Activated CD4-positive, alpha-beta memory T cell treated with anti-CD3 and anti-CD28 coated beads for 36 hours (primary cell): ENCODE measurements around the gene TYK2. TPM values are rescaled to one million over a fixed set of nuclear protein-coding genes. Genes with fewer than 3 reads are reported as not detected.
"Not testable (repeated sequence)": the region's sequence is repeated elsewhere in the genome, so short reads cannot be mapped to it uniquely, and the experiment has no call there.

Experiments
- CTCF ChIA-PET: fragments of 350-600 bp; sonication (Branson Sonifier 250); formaldehyde crosslinking; loops from one replicate; lab custom pipeline; 2021; ENCODE audit warnings: antibody characterized with exemption, inconsistent platforms; lab: Charles Lee
- POLR2A ChIA-PET: fragments of 350-600 bp; sonication (Branson Sonifier 250); formaldehyde crosslinking; loops from one replicate; lab custom pipeline; 2021; ENCODE audit warnings: antibody characterized with exemption; lab: Charles Lee
- DNase-seq: peaks from one replicate; pipeline ENCODE4 v3.0.0-alpha.2; 2020
- H3K27ac Mint-ChIP-seq: one replicate; pipeline ENCODE4 v1.8.0; 2021; ENCODE audit warnings: mixed read lengths
- H3K27me3 Mint-ChIP-seq: one replicate; pipeline ENCODE4 v1.8.0; 2021; ENCODE audit warnings: mixed read lengths
- H3K36me3 Mint-ChIP-seq: one replicate; pipeline ENCODE4 v1.8.0; 2021; ENCODE audit warnings: mixed read lengths
- H3K4me1 Mint-ChIP-seq: one replicate; pipeline ENCODE4 v1.8.0; 2021; ENCODE audit warnings: low read depth, mixed read lengths
- H3K4me3 Mint-ChIP-seq: one replicate; pipeline ENCODE4 v1.8.0; 2021; ENCODE audit warnings: mild to moderate bottlenecking, mixed read lengths
- H3K9me3 Mint-ChIP-seq: one replicate; pipeline ENCODE4 v1.8.0; 2021; ENCODE audit warnings: mixed read lengths
- intact Hi-C: fragments of 100-400 bp; cut with micrococcal nuclease; formaldehyde crosslinking; loops from one replicate; pipeline ENCODE4 v1.15.1; 2023
- total RNA-seq, 2 experiments: library from RNA; stranded (reverse); gene quantifications; one replicate each; pipeline ENCODE4 v1.2.3, GENCODE V29; 2021

The TYK2 gene
- total RNA-seq, 2 experiments from 2014 or later = 168 to 186 TPM

- Mint-ChIP-seq H3K4me3 (no peak overlapping the region), H3K27ac (no peak overlapping the region), H3K27me3 (no peaks in the 10 kb centered on the region), H3K36me3 (peaks cover 39% of the 10 kb centered on the region), H3K4me1 (no peaks in the 10 kb centered on the region), H3K9me3 (no peaks in the 10 kb centered on the region)
- DNase-seq = no peak
- POLR2A ChIA-PET = no interaction called here
- CTCF ChIA-PET = interaction anchor here (0.6 to 1.1 kb wide), 2 partner anchors 36 to 182 kb away, joined by 3 to 5 read pairs; no protein-coding TSS in a partner anchor
- intact Hi-C loops = no loop called here
These were observed 27.4 kb downstream of the TYK2 start for GRCh38 chr19:10352764-10353671.

DNA sequence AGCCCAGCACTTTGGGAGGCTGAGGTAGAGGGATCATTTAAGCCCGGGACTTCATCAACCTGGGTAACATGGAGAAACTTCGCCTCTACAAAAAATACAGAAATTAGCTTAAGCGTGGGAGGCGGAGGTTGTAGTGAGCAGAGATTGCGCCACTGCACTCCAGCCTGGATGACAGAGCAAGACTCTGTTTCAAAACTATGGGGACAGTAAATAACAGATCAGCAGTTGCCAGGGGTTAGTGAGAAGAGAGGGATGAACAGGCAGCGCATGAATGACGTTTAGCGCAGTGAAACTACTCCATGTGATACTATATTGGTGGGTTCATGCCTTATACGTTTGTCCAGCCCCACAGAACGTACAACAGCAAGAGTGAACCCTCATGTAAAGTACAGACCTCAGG lies 33.9 kb downstream of the TYK2 start:
- H3K27ac Mint-ChIP-seq = no peak overlapping the region
- DNase-seq = no peak
- H3K4me1 Mint-ChIP-seq = no peaks in the 10 kb centered on the region
- CTCF ChIA-PET = no interaction called here
- H3K4me3 Mint-ChIP-seq = no peak overlapping the region
- H3K36me3 Mint-ChIP-seq = peaks cover 8% of the 10 kb centered on the region
- H3K27me3 Mint-ChIP-seq = no peaks in the 10 kb centered on the region
- POLR2A ChIA-PET = no interaction called here
- no peaks in the 10 kb centered on the region for H3K9me3 Mint-ChIP-seq
- intact Hi-C loops = no loop called here

DNA sequence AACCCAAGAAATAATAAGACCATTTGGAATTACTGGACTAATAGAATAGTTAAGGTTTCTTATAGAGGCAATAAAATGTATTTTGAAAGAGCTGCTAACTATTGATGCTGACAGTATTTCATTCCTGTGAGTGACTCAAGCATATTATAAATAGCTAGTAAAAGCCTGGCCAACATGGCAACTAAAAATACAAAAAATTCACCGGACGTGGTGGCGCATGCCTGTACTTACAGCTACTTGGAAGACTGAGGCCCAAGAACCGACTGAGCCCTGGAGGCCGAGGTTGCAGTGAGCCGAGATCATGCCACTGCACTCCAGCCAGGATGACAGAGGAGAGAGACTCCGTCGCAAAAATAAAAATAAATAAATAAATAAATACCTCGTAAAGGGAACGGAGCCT lies 35.6 kb downstream of the TYK2 start:
- CTCF ChIA-PET = no interaction called here
- H3K4me1 Mint-ChIP-seq = peaks cover 9% of the 10 kb centered on the region
- H3K4me3 Mint-ChIP-seq = no peak overlapping the region
- intact Hi-C loops = no loop called here
- POLR2A ChIA-PET = interaction anchor here (1.2 kb wide), 1 partner anchor 11 kb away, joined by 3 read pairs; no protein-coding TSS in a partner anchor
- H3K36me3 Mint-ChIP-seq = no peaks in the 10 kb centered on the region
- no peaks in the 10 kb centered on the region for H3K27me3 Mint-ChIP-seq
- H3K27ac Mint-ChIP-seq = no peak overlapping the region
- no peak for DNase-seq
- H3K9me3 Mint-ChIP-seq = no peaks in the 10 kb centered on the region

DNA sequence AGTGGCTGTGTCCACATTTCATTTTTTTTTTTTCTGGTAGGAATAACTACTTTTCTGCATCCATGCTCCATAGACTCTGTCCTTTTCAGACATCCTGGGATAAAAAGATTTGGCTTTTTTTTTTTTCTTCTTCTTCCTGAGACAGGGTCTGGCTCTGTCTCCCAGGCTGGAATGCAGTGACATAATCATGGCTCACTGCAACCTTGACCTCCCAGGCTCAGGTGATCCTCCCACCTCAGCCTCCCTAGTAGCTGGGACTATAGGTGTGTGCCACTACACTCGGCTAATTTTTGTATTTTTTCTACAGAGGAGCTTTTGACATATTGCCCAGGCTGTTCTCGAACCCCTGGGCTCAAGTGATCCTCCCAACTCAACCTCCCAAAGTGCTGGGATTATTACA lies 36.9 kb downstream of the TYK2 start:
- CTCF ChIA-PET = interaction anchor here (0.7 to 1.1 kb wide), 3 partner anchors 10 to 237 kb away, joined by 3 to 4 read pairs (median 3); no protein-coding TSS in a partner anchor

GRCh38 chr19:10339977-10340376 lies 40.4 kb downstream of the TYK2 start:
- no peaks in the 10 kb centered on the region for H3K27me3 Mint-ChIP-seq
- H3K4me1 Mint-ChIP-seq = peaks cover 27% of the 10 kb centered on the region

More for the DNA sequence above, 36.9 kb downstream of the TYK2 start:
- DNase-seq = no peak
- no peak overlapping the region for H3K27ac Mint-ChIP-seq
- intact Hi-C loops = no loop called here
- peaks cover 19% of the 10 kb centered on the region for H3K4me1 Mint-ChIP-seq
- H3K36me3 Mint-ChIP-seq = no peaks in the 10 kb centered on the region
- no peaks in the 10 kb centered on the region for H3K27me3 Mint-ChIP-seq
- no peaks in the 10 kb centered on the region for H3K9me3 Mint-ChIP-seq
- no peak overlapping the region for H3K4me3 Mint-ChIP-seq
- POLR2A ChIA-PET = no interaction called here

DNA sequence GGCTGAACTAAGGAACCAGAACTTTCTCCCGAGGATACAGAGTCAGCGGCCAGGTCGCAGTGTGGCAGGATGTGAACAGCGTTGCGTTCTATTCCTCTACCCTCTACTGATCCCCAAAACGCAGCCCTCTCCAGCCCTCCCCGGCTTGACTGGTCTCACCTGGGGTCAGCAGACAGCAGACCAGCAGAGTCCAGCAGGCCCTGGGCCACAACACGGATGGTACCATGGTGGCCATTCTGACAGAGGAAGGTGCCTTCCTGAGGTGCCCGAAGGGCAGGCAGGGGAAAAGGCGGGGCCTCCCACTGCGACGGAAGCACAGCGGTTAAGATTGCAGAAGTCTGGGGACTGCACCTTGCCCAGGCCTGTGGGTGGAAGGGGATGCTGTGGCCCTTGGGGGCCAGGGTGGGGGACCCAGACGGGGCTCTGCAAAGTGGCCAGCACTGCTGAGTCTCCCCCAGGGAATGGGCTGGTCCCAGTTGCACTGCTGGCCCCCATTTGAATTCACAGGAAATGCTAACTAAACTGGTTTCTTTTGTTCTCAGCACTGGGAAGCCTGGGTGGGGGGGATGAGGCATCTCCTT lies 40.9 kb downstream of the TYK2 start, which contains the start of gene ICAM3:
TSS of gene ICAM3 (minus strand) at position 245 of the 581 bp plus-strand sequence. CDS start at position 235, 10 bp downstream.
- peak; percentile 86 for DNase-seq
- Mint-ChIP-seq H3K27me3 (no peaks in the 10 kb centered on the region), H3K27ac (peak within 1 kb of the TSS; percentile 90), H3K9me3 (no peaks in the 10 kb centered on the region), H3K4me3 (peak within 1 kb of the TSS; percentile 86), H3K4me1 (peaks cover 28% of the 10 kb centered on the region), H3K36me3 (peaks cover 10% of the 10 kb centered on the region)
- ChIA-PET CTCF (no interaction called here), POLR2A (no interaction called here)
- intact Hi-C loops = loop anchor here (10.0 kb wide), 1 partner anchor 145 kb away; the partner anchor contains the start of gene DNMT1

More at GRCh38 chr19:10339977-10340376, 40.4 kb downstream of the TYK2 start:
- Mint-ChIP-seq H3K36me3 (peaks cover 7% of the 10 kb centered on the region), H3K4me3 (peak overlapping the region; percentile 86), H3K27ac (peak overlapping the region; percentile 90), H3K9me3 (no peaks in the 10 kb centered on the region)
- no peak for DNase-seq
- intact Hi-C loops = loop anchor here (10.0 kb wide), 1 partner anchor 145 kb away; the partner anchor contains the start of gene DNMT1
- ChIA-PET CTCF (interaction anchor here (1.6 kb wide), 1 partner anchor 51 kb away, joined by 3 read pairs; no protein-coding TSS in a partner anchor), POLR2A (interaction anchor here (1.3 kb wide), 1 partner anchor 69 kb away, joined by 5 read pairs; the partner anchor contains the start of gene ICAM1)

DNA sequence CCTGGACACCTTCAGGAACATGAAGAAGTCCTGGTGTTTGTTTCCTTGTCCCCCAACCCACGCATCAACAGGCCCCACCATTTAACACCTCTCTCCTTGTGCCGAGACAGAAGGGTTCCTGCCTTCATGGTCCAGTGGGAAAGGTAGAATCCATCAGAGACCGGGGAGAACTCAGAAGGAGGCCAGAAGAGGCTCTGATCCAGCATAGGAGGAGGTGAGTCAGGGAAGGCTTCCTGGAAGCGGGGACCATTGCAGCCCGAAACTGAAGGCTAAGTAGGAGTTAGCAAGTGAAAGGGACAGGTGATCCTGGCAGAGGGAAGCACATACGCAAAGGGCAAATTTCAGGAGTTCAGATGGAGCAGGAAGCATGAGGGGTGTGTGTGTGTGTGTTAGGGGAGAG lies 41.4 kb downstream of the TYK2 start:
- POLR2A ChIA-PET = no interaction called here
- intact Hi-C loops = loop anchor here (10.0 kb wide), 1 partner anchor 144 kb away; the partner anchor contains the start of gene DNMT1
- H3K4me1 Mint-ChIP-seq = peaks cover 33% of the 10 kb centered on the region
- DNase-seq = peak; percentile 48
- no peaks in the 10 kb centered on the region for H3K27me3 Mint-ChIP-seq
- peak overlapping the region; percentile 86 for H3K4me3 Mint-ChIP-seq
- no peaks in the 10 kb centered on the region for H3K9me3 Mint-ChIP-seq
- peak overlapping the region; percentile 90 for H3K27ac Mint-ChIP-seq
- CTCF ChIA-PET = interaction anchor here (0.6 to 1.0 kb wide), 2 partner anchors 69 to 235 kb away, joined by 4 read pairs; no protein-coding TSS in a partner anchor
- peaks cover 10% of the 10 kb centered on the region for H3K36me3 Mint-ChIP-seq

DNA sequence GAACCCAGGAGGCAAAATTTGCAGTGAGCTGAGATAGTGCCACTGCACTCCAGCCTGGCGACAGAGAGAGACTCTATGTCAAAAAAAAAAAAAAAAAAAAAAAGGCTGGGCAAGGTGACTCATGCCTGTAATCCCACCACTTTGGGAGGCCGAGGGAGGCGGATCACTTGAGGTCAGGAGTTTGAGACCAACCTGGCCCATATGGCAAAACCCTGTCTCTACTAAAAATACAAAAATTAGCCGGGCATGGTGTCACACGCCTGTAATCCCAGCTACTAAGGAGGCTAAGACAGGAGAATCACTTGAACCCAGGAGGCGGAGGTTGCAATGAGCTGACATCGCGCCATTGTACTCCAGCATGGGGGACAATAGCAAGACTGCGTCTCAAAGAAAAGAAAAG lies 43.6 kb downstream of the TYK2 start:
- CTCF ChIA-PET = interaction anchor here (2.1 kb wide), 1 partner anchor 52 kb away, joined by 4 read pairs; no protein-coding TSS in a partner anchor
- POLR2A ChIA-PET, H3K27me3 Mint-ChIP-seq, DNase-seq, H3K4me3 Mint-ChIP-seq, H3K9me3 Mint-ChIP-seq, H3K27ac Mint-ChIP-seq: not testable (repeated sequence)
- peaks cover 51% of the 10 kb centered on the region for H3K4me1 Mint-ChIP-seq
- H3K36me3 Mint-ChIP-seq = peaks cover 26% of the 10 kb centered on the region
- intact Hi-C loops = loop anchor here (10.0 kb wide), 1 partner anchor 142 kb away; the partner anchor contains the start of gene DNMT1

DNA sequence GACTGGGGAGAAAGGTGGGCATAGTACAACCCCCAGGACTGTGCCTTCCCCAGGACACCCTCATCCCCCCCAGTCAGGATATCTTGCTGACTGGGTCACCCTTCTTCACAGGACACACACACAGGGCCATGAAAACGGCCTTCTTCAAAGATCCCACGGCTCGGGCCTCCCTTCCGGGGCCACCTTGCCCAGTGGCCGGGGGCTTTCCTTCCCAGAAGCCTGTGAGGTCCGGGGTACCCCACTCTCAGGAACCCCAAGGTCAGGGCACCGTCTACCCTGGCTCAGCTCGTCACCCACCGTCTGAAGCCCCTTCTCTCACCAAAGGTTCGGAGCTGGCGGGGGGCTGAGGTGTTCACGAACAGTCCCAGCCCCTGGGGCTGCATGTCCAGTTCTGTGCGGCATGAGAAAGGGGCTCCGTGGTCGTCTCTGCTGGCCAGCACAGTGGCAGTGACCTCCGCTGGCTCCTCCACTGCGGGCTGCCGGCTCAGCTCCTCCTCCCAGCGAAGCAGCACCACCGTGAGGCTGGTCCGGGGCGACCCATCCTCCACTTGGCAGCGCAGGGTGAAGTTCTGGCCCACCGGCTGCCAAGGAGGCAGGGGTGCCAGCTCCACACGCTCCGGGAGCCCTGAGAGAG lies 44.9 kb downstream of the TYK2 start:
- Mint-ChIP-seq H3K4me1 (peaks cover 51% of the 10 kb centered on the region), H3K9me3 (no peaks in the 10 kb centered on the region), H3K27ac (no peak overlapping the region), H3K36me3 (peaks cover 26% of the 10 kb centered on the region), H3K4me3 (no peak overlapping the region), H3K27me3 (no peaks in the 10 kb centered on the region)
- CTCF ChIA-PET = no interaction called here
- POLR2A ChIA-PET = interaction anchor here (0.5 kb wide), 1 partner anchor 474 kb away, joined by 3 read pairs; no protein-coding TSS in a partner anchor
- intact Hi-C loops = loop anchor here (10.0 kb wide), 1 partner anchor 141 kb away; the partner anchor contains the start of gene DNMT1
- no peak for DNase-seq

DNA sequence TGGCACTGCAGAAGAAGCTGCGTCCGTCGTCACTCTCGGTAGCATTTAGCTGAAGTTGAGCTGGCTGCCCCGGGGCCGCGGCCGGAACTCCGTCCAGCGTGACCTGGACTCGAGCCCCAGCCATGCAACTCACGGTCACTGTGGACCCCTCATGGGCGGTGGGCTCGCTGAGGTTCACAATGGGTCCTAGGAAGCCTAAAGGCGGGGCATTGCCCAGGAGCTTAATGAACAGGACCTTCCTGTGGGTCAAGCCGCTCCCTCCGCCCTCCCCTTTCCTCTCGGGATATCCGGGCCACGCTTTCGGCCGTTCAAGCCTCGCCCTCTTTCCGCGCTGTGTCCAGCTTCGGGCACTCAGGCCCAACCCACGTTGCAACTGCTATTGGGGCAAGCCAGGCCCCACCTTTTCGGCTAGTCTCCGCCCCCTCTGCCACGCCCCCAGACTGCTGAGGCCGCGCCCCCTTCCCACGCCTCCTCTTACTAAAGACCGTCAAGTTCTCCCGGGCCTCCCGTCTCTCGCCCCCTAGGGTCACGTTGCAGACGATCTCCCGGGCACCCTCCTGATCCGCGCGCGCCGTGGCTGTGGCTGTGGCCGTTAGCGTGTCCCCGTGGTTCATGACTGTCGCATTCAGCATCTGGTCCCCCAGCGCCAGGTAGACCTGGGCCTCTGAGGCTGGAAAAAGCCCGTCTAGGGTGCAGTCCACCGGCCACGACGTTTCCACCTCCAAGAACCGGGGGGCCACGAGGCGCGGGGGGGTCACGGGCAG lies 45.6 kb downstream of the TYK2 start:
- intact Hi-C loops = loop anchor here (10.0 kb wide), 1 partner anchor 140 kb away; the partner anchor contains the start of gene DNMT1
- Mint-ChIP-seq H3K27ac (no peak overlapping the region), H3K4me3 (peak overlapping the region; percentile 95), H3K4me1 (peaks cover 51% of the 10 kb centered on the region), H3K27me3 (no peaks in the 10 kb centered on the region), H3K9me3 (no peaks in the 10 kb centered on the region), H3K36me3 (peaks cover 32% of the 10 kb centered on the region)
- peak; percentile 71 for DNase-seq
- ChIA-PET CTCF (interaction anchor here (1.2 to 2.0 kb wide), 4 partner anchors 20 to 65 kb away, joined by 3 to 12 read pairs (median 5); no protein-coding TSS in a partner anchor), POLR2A (interaction anchor here (0.6 to 1.3 kb wide), 3 partner anchors 10 to 67 kb away, joined by 3 read pairs; no protein-coding TSS in a partner anchor)
